H1 (cell line): ENCODE measurements around the gene STXBP4.

ENCODE experiments used
- BRCA1 ChIP-seq: IDR thresholded peaks from 2 replicates; pipeline ENCODE4 v1.6.1; 2012; ENCODE audit warnings: low read depth, low read length, improper control_type of control experiment
- CBX8 ChIP-seq: fragments of 300-800, 300-1000 bp; sonication (generic); IDR thresholded peaks from 2 replicates; pipeline ENCODE4 v1.7.1; 2016; ENCODE audit warnings: low read depth, low read length, borderline replicate concordance
- CEBPB ChIP-seq: IDR thresholded peaks from 2 replicates; pipeline ENCODE4 v1.6.1; 2012; ENCODE audit warnings: low read depth, low read length
- CHD2 ChIP-seq: IDR thresholded peaks from 2 replicates; pipeline ENCODE4 v1.6.1; 2012; ENCODE audit warnings: low read length, improper control_type of control experiment
- EP300 ChIP-seq, 2 experiments: IDR thresholded peaks; 1 replicate in 1 of 2; 2 replicates in 1 of 2; pipeline ENCODE4 v1.6.1; 2011 to 2012; ENCODE audit warnings: low read depth in 2 of 2, low read length in 2 of 2, mild to moderate bottlenecking in 2 of 2, borderline replicate concordance in 1 of 2, inconsistent platforms in 1 of 2, moderate library complexity in 1 of 2
- NRF1 ChIP-seq: IDR thresholded peaks from 2 replicates; pipeline ENCODE4 v1.6.1; 2011; ENCODE audit warnings: mild to moderate bottlenecking, low read depth, low read length, improper control_type of control experiment
- POLR2A ChIP-seq, 2 experiments: IDR thresholded peaks; 1 replicate in 1 of 2; 2 replicates in 1 of 2; pipeline ENCODE4 v1.6.1; 2011; ENCODE audit warnings: low read depth in 2 of 2, low read length in 2 of 2, mild to moderate bottlenecking in 2 of 2; ENCODE audit errors: control extremely low read depth in 1 of 2
- POLR2AphosphoS5 ChIP-seq: IDR thresholded peaks from 2 replicates; pipeline ENCODE4 v1.6.1; 2011; ENCODE audit warnings: low read depth, low read length
- RBBP5 ChIP-seq: IDR thresholded peaks from 2 replicates; pipeline ENCODE4 v1.7.1; 2012; ENCODE audit warnings: low read depth, mild to moderate bottlenecking, inconsistent platforms, low read length, moderate library complexity, borderline replicate concordance
- RXRA ChIP-seq: IDR thresholded peaks from 2 replicates; pipeline ENCODE4 v1.6.1; 2011; ENCODE audit warnings: low read depth, mild to moderate bottlenecking, low read length, moderate library complexity; ENCODE audit not compliant: insufficient read depth
- SAP30 ChIP-seq: fragments of 300-600 bp; sonication (generic); IDR thresholded peaks from 2 replicates; pipeline ENCODE4 v1.7.1; 2012; ENCODE audit warnings: low read length, moderate library complexity, mild to moderate bottlenecking, inconsistent platforms; ENCODE audit not compliant: insufficient read depth, insufficient replicate concordance
- TAF1 ChIP-seq: IDR thresholded peaks from 2 replicates; pipeline ENCODE4 v1.6.1; 2011; ENCODE audit warnings: mild to moderate bottlenecking, low read depth, low read length
- TF ChIP-seq, protein P1 (sequence below), 3 experiments: IDR thresholded peaks; 1 replicate in 2 of 3; 2 replicates in 1 of 3; pipeline versions ENCODE4 v1.5.1 to v1.6.1; 2011; ENCODE audit warnings: low read length in 3 of 3, mild to moderate bottlenecking in 3 of 3, inconsistent platforms in 2 of 3, low read depth in 1 of 3, moderate library complexity in 1 of 3; ENCODE audit not compliant: insufficient read depth in 1 of 3; ENCODE audit errors: control extremely low read depth in 1 of 3
- TF ChIP-seq, protein P2 (sequence below): IDR thresholded peaks from 2 replicates; pipeline ENCODE4 v1.6.1; 2012; ENCODE audit warnings: low read length, inconsistent platforms

- TF ChIP-seq, protein P1, sequence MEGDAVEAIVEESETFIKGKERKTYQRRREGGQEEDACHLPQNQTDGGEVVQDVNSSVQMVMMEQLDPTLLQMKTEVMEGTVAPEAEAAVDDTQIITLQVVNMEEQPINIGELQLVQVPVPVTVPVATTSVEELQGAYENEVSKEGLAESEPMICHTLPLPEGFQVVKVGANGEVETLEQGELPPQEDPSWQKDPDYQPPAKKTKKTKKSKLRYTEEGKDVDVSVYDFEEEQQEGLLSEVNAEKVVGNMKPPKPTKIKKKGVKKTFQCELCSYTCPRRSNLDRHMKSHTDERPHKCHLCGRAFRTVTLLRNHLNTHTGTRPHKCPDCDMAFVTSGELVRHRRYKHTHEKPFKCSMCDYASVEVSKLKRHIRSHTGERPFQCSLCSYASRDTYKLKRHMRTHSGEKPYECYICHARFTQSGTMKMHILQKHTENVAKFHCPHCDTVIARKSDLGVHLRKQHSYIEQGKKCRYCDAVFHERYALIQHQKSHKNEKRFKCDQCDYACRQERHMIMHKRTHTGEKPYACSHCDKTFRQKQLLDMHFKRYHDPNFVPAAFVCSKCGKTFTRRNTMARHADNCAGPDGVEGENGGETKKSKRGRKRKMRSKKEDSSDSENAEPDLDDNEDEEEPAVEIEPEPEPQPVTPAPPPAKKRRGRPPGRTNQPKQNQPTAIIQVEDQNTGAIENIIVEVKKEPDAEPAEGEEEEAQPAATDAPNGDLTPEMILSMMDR (IDR thresholded peaks at IDR 0.05; ENCODE audit: control extremely low read depth in 1 of 3, insufficient read depth in 1 of 3, low read depth in 1 of 3, low read length in 3 of 3): no peak
- TF ChIP-seq EP300 (IDR thresholded peaks at IDR 0.05; ENCODE audit: borderline replicate concordance in 1 of 2, low read depth in 2 of 2, low read length in 2 of 2): no peak
- TF ChIP-seq, protein P2, sequence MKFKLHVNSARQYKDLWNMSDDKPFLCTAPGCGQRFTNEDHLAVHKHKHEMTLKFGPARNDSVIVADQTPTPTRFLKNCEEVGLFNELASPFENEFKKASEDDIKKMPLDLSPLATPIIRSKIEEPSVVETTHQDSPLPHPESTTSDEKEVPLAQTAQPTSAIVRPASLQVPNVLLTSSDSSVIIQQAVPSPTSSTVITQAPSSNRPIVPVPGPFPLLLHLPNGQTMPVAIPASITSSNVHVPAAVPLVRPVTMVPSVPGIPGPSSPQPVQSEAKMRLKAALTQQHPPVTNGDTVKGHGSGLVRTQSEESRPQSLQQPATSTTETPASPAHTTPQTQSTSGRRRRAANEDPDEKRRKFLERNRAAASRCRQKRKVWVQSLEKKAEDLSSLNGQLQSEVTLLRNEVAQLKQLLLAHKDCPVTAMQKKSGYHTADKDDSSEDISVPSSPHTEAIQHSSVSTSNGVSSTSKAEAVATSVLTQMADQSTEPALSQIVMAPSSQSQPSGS: no peak
- no peak for TF ChIP-seq POLR2AphosphoS5
- TF ChIP-seq RBBP5: no peak
- no peak for TF ChIP-seq SAP30
- TF ChIP-seq TAF1: no peak
- TF ChIP-seq CEBPB: no peak
- no peak for TF ChIP-seq NRF1
- TF ChIP-seq POLR2A (IDR thresholded peaks at IDR 0.05; ENCODE audit: control extremely low read depth in 1 of 2, low read depth in 2 of 2, low read length in 2 of 2): no peak
- no peak for TF ChIP-seq CBX8
- TF ChIP-seq CHD2: no peak
- TF ChIP-seq RXRA: no peak
- TF ChIP-seq BRCA1: no peak
Observed at GRCh38 chr17:55167024-55167725, 198.6 kb downstream of the STXBP4 start.
